IMR-90 (cell line): Measurements from ENCODE around the gene ADRA2C. TPM values are rescaled to one million over a fixed set of nuclear protein-coding genes. Genes with fewer than 3 reads are reported as not detected.

ENCODE experiments used
- ATAC-seq: fragments of 200-7000 bp; cut with Tn5 transposase; 2 replicates; pipeline ENCODE4 v1.9.1; 2020; ENCODE audit warnings: low read depth, mild to moderate bottlenecking, moderate library complexity
- BruUV-seq: library from RNA; stranded (reverse); fragments of 400-500 nt; replicated peaks from 2 replicates; lab custom pipeline; 2021; lab: Mats Ljungman, UMichigan
- CTCF ChIA-PET: fragments of 300-600 bp; formaldehyde crosslinking; extraction: SDS; loops from one replicate; lab custom pipeline; 2021; ENCODE audit warnings: antibody characterized with exemption; lab: Yijun Ruan, JAX
- POLR2A ChIA-PET: fragments of 300-600 bp; sonication (Branson Sonifier 250); formaldehyde crosslinking; loops from one replicate; lab custom pipeline; 2022; ENCODE audit warnings: antibody characterized with exemption; ENCODE audit not compliant: unreplicated experiment; lab: Charles Lee
- DNase-seq: peaks from one replicate; pipeline ENCODE4 v3.0.0; 2013
- H2AFZ ChIP-seq: replicated peaks from 2 replicates; pipeline ENCODE3; 2013; ENCODE audit warnings: low read length, mild to moderate bottlenecking; ENCODE audit not compliant: poor library complexity
- H2AK5ac ChIP-seq: 2 replicates; pipeline ENCODE4 v1.6.1; 2013; ENCODE audit warnings: low read depth, low read length, inconsistent platforms
- H2AK9ac ChIP-seq: replicated peaks from 2 replicates; pipeline ENCODE3; 2013; ENCODE audit warnings: mild to moderate bottlenecking, low read depth, low read length, moderate library complexity; ENCODE audit not compliant: poor library complexity
- H2BK120ac ChIP-seq: 2 replicates; pipeline ENCODE4 v1.6.1; 2013; ENCODE audit warnings: low read depth, low read length, inconsistent platforms
- H2BK15ac ChIP-seq: 3 replicates; pipeline ENCODE4 v1.6.1; 2013; ENCODE audit warnings: low read depth, low read length, inconsistent platforms
- H2BK20ac ChIP-seq: 2 replicates; pipeline ENCODE4 v1.6.1; 2013; ENCODE audit warnings: low read depth, mild to moderate bottlenecking, inconsistent platforms, low read length, moderate library complexity
- H2BK5ac ChIP-seq: 2 replicates; pipeline ENCODE4 v1.6.1; 2013; ENCODE audit warnings: mild to moderate bottlenecking, low read depth, low read length, inconsistent platforms; ENCODE audit not compliant: poor library complexity, severe bottlenecking
- H3K14ac ChIP-seq: replicated peaks from 2 replicates; pipeline ENCODE4 v1.6.1; 2013; ENCODE audit warnings: low read depth, low read length, inconsistent platforms
- H3K18ac ChIP-seq: 2 replicates; pipeline ENCODE4 v1.6.1; 2013; ENCODE audit warnings: low read depth, low read length, control low read depth
- H3K23ac ChIP-seq: 2 replicates; pipeline ENCODE4 v1.6.1; 2013; ENCODE audit warnings: low read depth, low read length, inconsistent platforms
- H3K27ac ChIP-seq: 2 replicates; pipeline ENCODE4 v1.5.1; 2013; ENCODE audit warnings: mild to moderate bottlenecking, control low read depth, low read length; ENCODE audit not compliant: insufficient read depth
- H3K27me3 ChIP-seq: 2 replicates; pipeline ENCODE4 v1.6.1; 2013; ENCODE audit warnings: low read length; ENCODE audit not compliant: control insufficient read depth, insufficient read depth
- H3K36me3 ChIP-seq: 2 replicates; pipeline ENCODE4 v1.6.1; 2013; ENCODE audit warnings: low read length, mixed read lengths; ENCODE audit not compliant: control insufficient read depth, insufficient read depth
- H3K4ac ChIP-seq: 2 replicates; pipeline ENCODE4 v1.6.1; 2013; ENCODE audit warnings: low read depth, low read length, inconsistent platforms
- H3K4me1 ChIP-seq: 2 replicates; pipeline ENCODE4 v1.6.1; 2013; ENCODE audit warnings: low read length, mixed read lengths; ENCODE audit not compliant: control insufficient read depth, insufficient read depth
- H3K4me2 ChIP-seq: 2 replicates; pipeline ENCODE4 v1.6.1; 2013; ENCODE audit warnings: low read depth, mild to moderate bottlenecking, control low read depth, low read length, moderate library complexity
- H3K4me3 ChIP-seq: 2 replicates; pipeline ENCODE4 v1.5.1; 2013; ENCODE audit warnings: low read depth, mild to moderate bottlenecking, control low read depth, low read length, moderate library complexity; ENCODE audit not compliant: insufficient read depth
- H3K56ac ChIP-seq: 2 replicates; pipeline ENCODE4 v1.6.1; 2013; ENCODE audit warnings: low read length, inconsistent platforms; ENCODE audit not compliant: insufficient read depth; ENCODE audit errors: extremely low read depth
- H3K79me1 ChIP-seq, 2 experiments: 2 replicates each; pipeline ENCODE4 v1.6.1; 2013; ENCODE audit warnings: low read length in 2 of 2, inconsistent platforms in 1 of 2, low read depth in 1 of 2
- H3K9ac ChIP-seq: 2 replicates; pipeline ENCODE4 v1.6.1; 2013; ENCODE audit warnings: low read depth, low read length, control low read depth
- H3K9me1 ChIP-seq: 2 replicates; pipeline ENCODE4 v1.6.1; 2013; ENCODE audit warnings: low read length, inconsistent platforms; ENCODE audit not compliant: insufficient read depth
- H3K9me3 ChIP-seq: 2 replicates; pipeline ENCODE4 v1.6.1; 2013; ENCODE audit warnings: low read length; ENCODE audit not compliant: control insufficient read depth, insufficient read depth
- H4K20me1 ChIP-seq: 2 replicates; pipeline ENCODE4 v1.6.1; 2013; ENCODE audit warnings: low read length, inconsistent platforms; ENCODE audit not compliant: insufficient read depth
- H4K5ac ChIP-seq: 2 replicates; pipeline ENCODE4 v1.6.1; 2013; ENCODE audit warnings: mild to moderate bottlenecking, low read depth, low read length, control low read depth
- H4K8ac ChIP-seq, 2 experiments: 2 replicates each; pipeline ENCODE4 v1.6.1; 2013; ENCODE audit warnings: low read depth in 2 of 2, low read length in 2 of 2, control low read depth in 1 of 2, inconsistent platforms in 1 of 2
- H4K91ac ChIP-seq: 2 replicates; pipeline ENCODE4 v1.6.1; 2013; ENCODE audit warnings: low read depth, low read length, inconsistent platforms; ENCODE audit not compliant: insufficient read depth
- BHLHE40 ChIP-seq: fragments of 150-350 bp; IDR thresholded peaks from 2 replicates; pipeline ENCODE4 v1.6.1; 2016; ENCODE audit warnings: mild to moderate bottlenecking, low read depth, low read length
- CEBPB ChIP-seq: IDR thresholded peaks from 2 replicates; pipeline ENCODE4 v1.6.1; 2012; ENCODE audit warnings: low read depth, low read length, improper control_type of control experiment
- CHD1 ChIP-seq: IDR thresholded peaks from 2 replicates; pipeline ENCODE4 v1.6.1; 2012; ENCODE audit warnings: low read depth, low read length, improper control_type of control experiment
- ELK1 ChIP-seq: fragments of 150-350 bp; IDR thresholded peaks from 2 replicates; pipeline ENCODE4 v1.6.1; 2016; ENCODE audit warnings: low read depth, mild to moderate bottlenecking, low read length, moderate library complexity, borderline replicate concordance
- MAZ ChIP-seq: IDR thresholded peaks from 2 replicates; pipeline ENCODE4 v1.6.1; 2012; ENCODE audit warnings: low read depth, mild to moderate bottlenecking, low read length, improper control_type of control experiment, moderate library complexity, borderline replicate concordance
- RFX5 ChIP-seq: IDR thresholded peaks from 2 replicates; pipeline ENCODE4 v1.8.0; 2012; ENCODE audit warnings: low read depth, mild to moderate bottlenecking, low read length, moderate library complexity
- SMC3 ChIP-seq: fragments of 150-350 bp; IDR thresholded peaks from 2 replicates; pipeline ENCODE4 v1.6.1; 2016; ENCODE audit warnings: low read depth, mild to moderate bottlenecking, antibody characterized with exemption, low read length, moderate library complexity
- USF2 ChIP-seq: fragments of 150-350 bp; IDR thresholded peaks from 2 replicates; pipeline ENCODE4 v1.6.1; 2017; ENCODE audit warnings: mild to moderate bottlenecking, antibody characterized with exemption, low read length, low read depth
- WGBS, 2 experiments: methylation state at CpG; one replicate each; pipeline versions ENCODE4 v1.1.5 to v1.1.7; 2013; ENCODE audit warnings: missing lambda C conversion rate in 2 of 2; ENCODE audit not compliant: insufficient read length in 1 of 2; ENCODE audit errors: extremely low coverage in 2 of 2; 5-methylcytosine and 5-hydroxymethylcytosine counted together
- dilution Hi-C: fragments of 300-500 bp; cut with HindIII; formaldehyde crosslinking; loops from one replicate; pipeline ENCODE4 v1.14.3; 2018; ENCODE audit warnings: low sequenced_read_pairs; ENCODE audit not compliant: unreplicated experiment
- in situ Hi-C: fragments of 300-500 bp; cut with MboI; formaldehyde crosslinking; loops from 3 replicates; pipeline ENCODE4 v1.14.3; 2019; ENCODE audit warnings: low sequenced_read_pairs, inconsistent platforms, mixed read lengths
- intact Hi-C: fragments of 100-400 bp; cut with micrococcal nuclease; formaldehyde crosslinking; loops from 2 replicates; pipeline ENCODE4 v1.10.0; 2022
- polyA plus RNA-seq, 3 experiments: library from polyadenylated mRNA; depleted of rRNA; stranded (reverse); fragments of >200 nt; gene quantifications; 2 replicates each; pipeline ENCODE4 v1.2.3, GENCODE V29; 2012; ENCODE audit warnings: low replicate concordance in 1 of 3
- total RNA-seq: library from RNA; depleted of rRNA; stranded (reverse); fragments of >200 nt; gene quantifications from 2 replicates; pipeline ENCODE4 v1.2.3, GENCODE V29; 2012

Gene ADRA2C
- total and polyA plus RNA-seq, 2 of the 4 experiments (the other 2 are of a cell fraction) = under 0.01 to 0.14 TPM

DNA sequence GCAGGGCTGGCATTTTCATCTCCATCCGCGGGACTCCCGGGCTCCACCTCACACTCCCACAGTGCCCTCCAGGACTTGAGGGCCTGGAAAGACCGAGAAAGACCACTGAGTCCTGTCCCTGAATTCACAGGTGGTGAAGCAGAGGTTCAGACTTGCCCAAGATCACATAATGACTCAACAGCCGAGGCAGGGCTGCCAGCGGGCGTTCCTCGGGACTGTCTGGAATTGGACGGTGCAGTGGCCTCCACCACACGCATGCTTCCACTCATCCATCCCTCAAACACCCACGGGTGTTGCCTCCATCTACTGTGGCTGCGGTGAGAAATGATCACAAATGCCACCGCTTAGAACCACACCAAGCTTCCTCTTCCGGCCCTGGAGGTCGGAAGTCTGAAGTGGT is 6.9 kb upstream of the ADRA2C start:
- no peak for TF ChIP-seq SMC3
- no peak for TF ChIP-seq BHLHE40
- no peak for TF ChIP-seq CEBPB
- TF ChIP-seq MAZ = no peak
- TF ChIP-seq ELK1 = no peak
- no peak for TF ChIP-seq USF2
- TF ChIP-seq CHD1 = no peak
- no peak for TF ChIP-seq RFX5
- H2BK5ac ChIP-seq = no peak overlapping the region
- no peak overlapping the region for H2AFZ ChIP-seq
- no peak overlapping the region for H2BK15ac ChIP-seq
- peaks cover 34% of the 10 kb centered on the region; the same call in 1 of the 2 replicates for H3K27me3 ChIP-seq
- dilution Hi-C loops (no loop called here), in situ Hi-C loops (no loop called here), intact Hi-C loops (no loop called here)
- H3K14ac ChIP-seq = no peak overlapping the region
- no peak overlapping the region for H3K9ac ChIP-seq
- ChIA-PET CTCF (no interaction called here), POLR2A (no interaction called here)
- no peak overlapping the region for H2AK9ac ChIP-seq
- H2AK5ac ChIP-seq = no peak overlapping the region
- no CpG with 5 or more reads among the region's 15 CpGs for WGBS, 2 experiments
- H3K27ac ChIP-seq = no peak overlapping the region
- H3K56ac ChIP-seq = no peak overlapping the region
- H2BK20ac ChIP-seq = no peak overlapping the region
- H3K9me1 ChIP-seq = no peaks in the 10 kb centered on the region
- H3K23ac ChIP-seq = no peak overlapping the region
- no peak overlapping the region for H4K8ac ChIP-seq
- no peaks in the 10 kb centered on the region for H3K36me3 ChIP-seq
- H3K4me3 ChIP-seq = no peak overlapping the region
- no peaks in the 10 kb centered on the region for H3K4me1 ChIP-seq
- no peak for DNase-seq
- no peak overlapping the region for H3K18ac ChIP-seq
- no peak overlapping the region for H3K4ac ChIP-seq
- H3K9me3 ChIP-seq = no peaks in the 10 kb centered on the region
- no peak overlapping the region for H4K5ac ChIP-seq
- H3K4me2 ChIP-seq = no peak overlapping the region
- no peaks in the 10 kb centered on the region for H3K79me1 ChIP-seq
- no peak overlapping the region for H2BK120ac ChIP-seq
- no TSS peak for BruUV-seq
- no peaks in the 10 kb centered on the region for H4K20me1 ChIP-seq
- no peak overlapping the region for H4K91ac ChIP-seq
- ATAC-seq = no peak
